Measurements from ENCODE around the gene LRMDA. TPM values are rescaled to one million over a fixed set of nuclear protein-coding genes. Genes with fewer than 3 reads are reported as not detected.

The LRMDA gene
- total and polyA plus RNA-seq, 2 of the 4 experiments (the other 2 are of a cell fraction) = 0.07 TPM; not detected in 1

- intact Hi-C loops (cut with micrococcal nuclease) (no loop called here), in situ Hi-C loops (cut with MboI; ENCODE audit: low sequenced_read_pairs) (no loop called here), dilution Hi-C loops (cut with HindIII; ENCODE audit: low sequenced_read_pairs, unreplicated experiment) (no loop called here)
- H2BK20ac ChIP-seq (ENCODE audit: low read depth, low read length) = no peak overlapping the region
- no CpG with 5 or more reads among the region's 2 CpGs for WGBS, 2 experiments (ENCODE audit: extremely low coverage in 2 of 2, insufficient read length in 1 of 2)
- H3K4me3 ChIP-seq (ENCODE audit: insufficient read depth, low read depth, low read length) = no peak overlapping the region
- TF ChIP-seq CEBPB (IDR thresholded peaks at IDR 0.05; ENCODE audit: low read depth, low read length) (no peak), BHLHE40 (IDR thresholded peaks at IDR 0.05; ENCODE audit: low read depth, low read length) (no peak), RAD21 (IDR thresholded peaks at IDR 0.05; ENCODE audit: low read length) (no peak), POLR2A (IDR thresholded peaks at IDR 0.05; ENCODE audit: low read depth, low read length) (no peak), FOS (IDR thresholded peaks at IDR 0.05; ENCODE audit: low read depth, low read length) (no peak), ELK1 (IDR thresholded peaks at IDR 0.05; ENCODE audit: borderline replicate concordance, low read depth, low read length) (no peak), CHD1 (IDR thresholded peaks at IDR 0.05; ENCODE audit: low read depth, low read length) (no peak), MXI1 (IDR thresholded peaks at IDR 0.05; ENCODE audit: borderline replicate concordance, low read depth, low read length) (no peak), RCOR1 (IDR thresholded peaks at IDR 0.05; ENCODE audit: insufficient replicate concordance, low read length) (no peak), USF2 (IDR thresholded peaks at IDR 0.05; ENCODE audit: low read depth, low read length) (no peak), MAFK (IDR thresholded peaks at IDR 0.05; ENCODE audit: low read depth, low read length) (no peak)
- DNase-seq (no peak), ATAC-seq (ENCODE audit: low read depth) (no peak)
- POLR2A ChIA-PET (ENCODE audit: unreplicated experiment) = no interaction called here
- H3K27me3 ChIP-seq (ENCODE audit: control insufficient read depth, insufficient read depth, low read length) = peaks cover 1% of the 10 kb centered on the region
- no peak overlapping the region for H2BK5ac ChIP-seq (ENCODE audit: low read depth, low read length, poor library complexity, severe bottlenecking)
- no peak overlapping the region for H2BK15ac ChIP-seq (ENCODE audit: low read depth, low read length)
- H3K4me2 ChIP-seq (ENCODE audit: low read depth, low read length) = no peak overlapping the region
- no peak overlapping the region for H3K4ac ChIP-seq (ENCODE audit: low read depth, low read length)
- no peak overlapping the region for H3K23ac ChIP-seq (ENCODE audit: low read depth, low read length)
- H2BK120ac ChIP-seq (ENCODE audit: low read depth, low read length) = no peak overlapping the region
- H4K91ac ChIP-seq (ENCODE audit: insufficient read depth, low read depth, low read length) = no peak overlapping the region
- no peak overlapping the region for H4K8ac ChIP-seq (ENCODE audit: low read depth in 2 of 2, low read length in 2 of 2)
- H3K18ac ChIP-seq (ENCODE audit: low read depth, low read length) = no peak overlapping the region
- no peak overlapping the region for H2AK9ac ChIP-seq (replicated peaks; ENCODE audit: low read depth, low read length, poor library complexity)
- peaks cover 1% of the 10 kb centered on the region; the same call in 1 of the 2 replicates for H3K4me1 ChIP-seq (ENCODE audit: control insufficient read depth, insufficient read depth, low read length)
- CTCF ChIA-PET = no interaction called here
- no peaks in the 10 kb centered on the region for H3K9me1 ChIP-seq (ENCODE audit: insufficient read depth, low read length)
- no peak overlapping the region for H3K14ac ChIP-seq (replicated peaks; ENCODE audit: low read depth, low read length)
- no peak overlapping the region for H2AK5ac ChIP-seq (ENCODE audit: low read depth, low read length)
- no peak overlapping the region for H2AFZ ChIP-seq (replicated peaks; ENCODE audit: low read length, poor library complexity)
- no peaks in the 10 kb centered on the region for H3K36me3 ChIP-seq (ENCODE audit: control insufficient read depth, insufficient read depth, low read length)
- H3K9ac ChIP-seq (ENCODE audit: low read depth, low read length) = no peak overlapping the region
- no peaks in the 10 kb centered on the region for H3K9me3 ChIP-seq (ENCODE audit: control insufficient read depth, insufficient read depth, low read length)
- no peak overlapping the region for H4K5ac ChIP-seq (ENCODE audit: low read depth, low read length)
- H3K56ac ChIP-seq (ENCODE audit: extremely low read depth, insufficient read depth, low read length) = no peak overlapping the region
- no peaks in the 10 kb centered on the region for H3K79me1 ChIP-seq (ENCODE audit: low read depth in 1 of 2, low read length in 2 of 2)
- BruUV-seq (replicated peaks) = no TSS peak
- H4K20me1 ChIP-seq (ENCODE audit: insufficient read depth, low read length) = no peaks in the 10 kb centered on the region
- H3K27ac ChIP-seq (ENCODE audit: insufficient read depth, low read length) = no peak overlapping the region
Observed at GRCh38 chr10:75528392-75528791, 97.0 kb downstream of the LRMDA start.

Measured in IMR-90 (cell line).